IMR-90 (cell line): ENCODE data around the gene CCDC40. TPM values are rescaled to one million over a fixed set of nuclear protein-coding genes. Genes with fewer than 3 reads are reported as not detected.

ENCODE experiments used
- ATAC-seq: fragments of 200-7000 bp; cut with Tn5 transposase; 2 replicates; pipeline ENCODE4 v1.9.1; 2020; ENCODE audit warnings: low read depth, mild to moderate bottlenecking, moderate library complexity
- BruUV-seq: library from RNA; stranded (reverse); fragments of 400-500 nt; replicated peaks from 2 replicates; lab custom pipeline; 2021; lab: Mats Ljungman, UMichigan
- CTCF ChIA-PET: fragments of 300-600 bp; formaldehyde crosslinking; extraction: SDS; loops from one replicate; lab custom pipeline; 2021; ENCODE audit warnings: antibody characterized with exemption; lab: Yijun Ruan, JAX
- POLR2A ChIA-PET: fragments of 300-600 bp; sonication (Branson Sonifier 250); formaldehyde crosslinking; loops from one replicate; lab custom pipeline; 2022; ENCODE audit warnings: antibody characterized with exemption; ENCODE audit not compliant: unreplicated experiment; lab: Charles Lee
- DNase-seq: peaks from one replicate; pipeline ENCODE4 v3.0.0; 2013
- H2AFZ ChIP-seq: replicated peaks from 2 replicates; pipeline ENCODE3; 2013; ENCODE audit warnings: low read length, mild to moderate bottlenecking; ENCODE audit not compliant: poor library complexity
- H2AK5ac ChIP-seq: 2 replicates; pipeline ENCODE4 v1.6.1; 2013; ENCODE audit warnings: low read depth, low read length, inconsistent platforms
- H2AK9ac ChIP-seq: replicated peaks from 2 replicates; pipeline ENCODE3; 2013; ENCODE audit warnings: mild to moderate bottlenecking, low read depth, low read length, moderate library complexity; ENCODE audit not compliant: poor library complexity
- H2BK120ac ChIP-seq: 2 replicates; pipeline ENCODE4 v1.6.1; 2013; ENCODE audit warnings: low read depth, low read length, inconsistent platforms
- H2BK15ac ChIP-seq: 3 replicates; pipeline ENCODE4 v1.6.1; 2013; ENCODE audit warnings: low read depth, low read length, inconsistent platforms
- H2BK20ac ChIP-seq: 2 replicates; pipeline ENCODE4 v1.6.1; 2013; ENCODE audit warnings: low read depth, mild to moderate bottlenecking, inconsistent platforms, low read length, moderate library complexity
- H2BK5ac ChIP-seq: 2 replicates; pipeline ENCODE4 v1.6.1; 2013; ENCODE audit warnings: mild to moderate bottlenecking, low read depth, low read length, inconsistent platforms; ENCODE audit not compliant: poor library complexity, severe bottlenecking
- H3K14ac ChIP-seq: replicated peaks from 2 replicates; pipeline ENCODE4 v1.6.1; 2013; ENCODE audit warnings: low read depth, low read length, inconsistent platforms
- H3K18ac ChIP-seq: 2 replicates; pipeline ENCODE4 v1.6.1; 2013; ENCODE audit warnings: low read depth, low read length, control low read depth
- H3K23ac ChIP-seq: 2 replicates; pipeline ENCODE4 v1.6.1; 2013; ENCODE audit warnings: low read depth, low read length, inconsistent platforms
- H3K27ac ChIP-seq: 2 replicates; pipeline ENCODE4 v1.5.1; 2013; ENCODE audit warnings: mild to moderate bottlenecking, control low read depth, low read length; ENCODE audit not compliant: insufficient read depth
- H3K27me3 ChIP-seq: 2 replicates; pipeline ENCODE4 v1.6.1; 2013; ENCODE audit warnings: low read length; ENCODE audit not compliant: control insufficient read depth, insufficient read depth
- H3K36me3 ChIP-seq: 2 replicates; pipeline ENCODE4 v1.6.1; 2013; ENCODE audit warnings: low read length, mixed read lengths; ENCODE audit not compliant: control insufficient read depth, insufficient read depth
- H3K4ac ChIP-seq: 2 replicates; pipeline ENCODE4 v1.6.1; 2013; ENCODE audit warnings: low read depth, low read length, inconsistent platforms
- H3K4me1 ChIP-seq: 2 replicates; pipeline ENCODE4 v1.6.1; 2013; ENCODE audit warnings: low read length, mixed read lengths; ENCODE audit not compliant: control insufficient read depth, insufficient read depth
- H3K4me2 ChIP-seq: 2 replicates; pipeline ENCODE4 v1.6.1; 2013; ENCODE audit warnings: low read depth, mild to moderate bottlenecking, control low read depth, low read length, moderate library complexity
- H3K4me3 ChIP-seq: 2 replicates; pipeline ENCODE4 v1.5.1; 2013; ENCODE audit warnings: low read depth, mild to moderate bottlenecking, control low read depth, low read length, moderate library complexity; ENCODE audit not compliant: insufficient read depth
- H3K56ac ChIP-seq: 2 replicates; pipeline ENCODE4 v1.6.1; 2013; ENCODE audit warnings: low read length, inconsistent platforms; ENCODE audit not compliant: insufficient read depth; ENCODE audit errors: extremely low read depth
- H3K79me1 ChIP-seq, 2 experiments: 2 replicates each; pipeline ENCODE4 v1.6.1; 2013; ENCODE audit warnings: low read length in 2 of 2, inconsistent platforms in 1 of 2, low read depth in 1 of 2
- H3K9ac ChIP-seq: 2 replicates; pipeline ENCODE4 v1.6.1; 2013; ENCODE audit warnings: low read depth, low read length, control low read depth
- H3K9me1 ChIP-seq: 2 replicates; pipeline ENCODE4 v1.6.1; 2013; ENCODE audit warnings: low read length, inconsistent platforms; ENCODE audit not compliant: insufficient read depth
- H3K9me3 ChIP-seq: 2 replicates; pipeline ENCODE4 v1.6.1; 2013; ENCODE audit warnings: low read length; ENCODE audit not compliant: control insufficient read depth, insufficient read depth
- H4K20me1 ChIP-seq: 2 replicates; pipeline ENCODE4 v1.6.1; 2013; ENCODE audit warnings: low read length, inconsistent platforms; ENCODE audit not compliant: insufficient read depth
- H4K5ac ChIP-seq: 2 replicates; pipeline ENCODE4 v1.6.1; 2013; ENCODE audit warnings: mild to moderate bottlenecking, low read depth, low read length, control low read depth
- H4K8ac ChIP-seq, 2 experiments: 2 replicates each; pipeline ENCODE4 v1.6.1; 2013; ENCODE audit warnings: low read depth in 2 of 2, low read length in 2 of 2, control low read depth in 1 of 2, inconsistent platforms in 1 of 2
- H4K91ac ChIP-seq: 2 replicates; pipeline ENCODE4 v1.6.1; 2013; ENCODE audit warnings: low read depth, low read length, inconsistent platforms; ENCODE audit not compliant: insufficient read depth
- BHLHE40 ChIP-seq: fragments of 150-350 bp; IDR thresholded peaks from 2 replicates; pipeline ENCODE4 v1.6.1; 2016; ENCODE audit warnings: mild to moderate bottlenecking, low read depth, low read length
- CEBPB ChIP-seq: IDR thresholded peaks from 2 replicates; pipeline ENCODE4 v1.6.1; 2012; ENCODE audit warnings: low read depth, low read length, improper control_type of control experiment
- CHD1 ChIP-seq: IDR thresholded peaks from 2 replicates; pipeline ENCODE4 v1.6.1; 2012; ENCODE audit warnings: low read depth, low read length, improper control_type of control experiment
- CTCF ChIP-seq: conservative IDR thresholded peaks from 2 replicates; pipeline ENCODE4 v1.5.1; 2012; ENCODE audit warnings: mild to moderate bottlenecking, low read depth, low read length, improper control_type of control experiment
- ELK1 ChIP-seq: fragments of 150-350 bp; IDR thresholded peaks from 2 replicates; pipeline ENCODE4 v1.6.1; 2016; ENCODE audit warnings: low read depth, mild to moderate bottlenecking, low read length, moderate library complexity, borderline replicate concordance
- MXI1 ChIP-seq: IDR thresholded peaks from 2 replicates; pipeline ENCODE4 v1.6.1; 2012; ENCODE audit warnings: low read depth, mild to moderate bottlenecking, low read length, moderate library complexity, borderline replicate concordance
- NFE2L2 ChIP-seq: fragments of 150-350 bp; IDR thresholded peaks from 2 replicates; pipeline ENCODE4 v1.6.1; 2016; ENCODE audit warnings: low read depth, mild to moderate bottlenecking, low read length
- RAD21 ChIP-seq: IDR thresholded peaks from 2 replicates; pipeline ENCODE4 v1.6.1; 2012; ENCODE audit warnings: low read length, improper control_type of control experiment
- RCOR1 ChIP-seq: IDR thresholded peaks from 2 replicates; pipeline ENCODE4 v1.6.1; 2012; ENCODE audit warnings: mild to moderate bottlenecking, low read length, improper control_type of control experiment; ENCODE audit not compliant: insufficient replicate concordance
- RFX5 ChIP-seq: IDR thresholded peaks from 2 replicates; pipeline ENCODE4 v1.8.0; 2012; ENCODE audit warnings: low read depth, mild to moderate bottlenecking, low read length, moderate library complexity
- SMC3 ChIP-seq: fragments of 150-350 bp; IDR thresholded peaks from 2 replicates; pipeline ENCODE4 v1.6.1; 2016; ENCODE audit warnings: low read depth, mild to moderate bottlenecking, antibody characterized with exemption, low read length, moderate library complexity
- WGBS, 2 experiments: methylation state at CpG; one replicate each; pipeline versions ENCODE4 v1.1.5 to v1.1.7; 2013; ENCODE audit warnings: missing lambda C conversion rate in 2 of 2; ENCODE audit not compliant: insufficient read length in 1 of 2; ENCODE audit errors: extremely low coverage in 2 of 2; 5-methylcytosine and 5-hydroxymethylcytosine counted together
- dilution Hi-C: fragments of 300-500 bp; cut with HindIII; formaldehyde crosslinking; loops from one replicate; pipeline ENCODE4 v1.14.3; 2018; ENCODE audit warnings: low sequenced_read_pairs; ENCODE audit not compliant: unreplicated experiment
- in situ Hi-C: fragments of 300-500 bp; cut with MboI; formaldehyde crosslinking; loops from 3 replicates; pipeline ENCODE4 v1.14.3; 2019; ENCODE audit warnings: low sequenced_read_pairs, inconsistent platforms, mixed read lengths
- intact Hi-C: fragments of 100-400 bp; cut with micrococcal nuclease; formaldehyde crosslinking; loops from 2 replicates; pipeline ENCODE4 v1.10.0; 2022
- polyA plus RNA-seq, 3 experiments: library from polyadenylated mRNA; depleted of rRNA; stranded (reverse); fragments of >200 nt; gene quantifications; 2 replicates each; pipeline ENCODE4 v1.2.3, GENCODE V29; 2012; ENCODE audit warnings: low replicate concordance in 1 of 3
- total RNA-seq: library from RNA; depleted of rRNA; stranded (reverse); fragments of >200 nt; gene quantifications from 2 replicates; pipeline ENCODE4 v1.2.3, GENCODE V29; 2012

Gene CCDC40
- total and polyA plus RNA-seq, 2 of the 4 experiments (the other 2 are of a cell fraction), result 0.90 to 4.7 TPM

- TF ChIP-seq NFE2L2, result no peak
Measured at GRCh38 chr17:80124351-80124981, 88.0 kb downstream of the CCDC40 start (continued).

- H2BK20ac ChIP-seq, result no peak overlapping the region
- H3K79me1 ChIP-seq, result no peaks in the 10 kb centered on the region
- no peak overlapping the region for H3K4ac ChIP-seq
- no peak overlapping the region for H3K9ac ChIP-seq
- H3K36me3 ChIP-seq, result no peaks in the 10 kb centered on the region
- H2BK5ac ChIP-seq, result no peak overlapping the region
- no peak overlapping the region for H4K5ac ChIP-seq
- no peaks in the 10 kb centered on the region for H3K9me1 ChIP-seq
- dilution Hi-C loops (no loop called here), in situ Hi-C loops (no loop called here), intact Hi-C loops (no loop called here)
- ATAC-seq (peak; percentile 85), DNase-seq (peak; percentile 72)
- no peak overlapping the region for H2AFZ ChIP-seq
- H2BK120ac ChIP-seq, result no peak overlapping the region
- POLR2A ChIA-PET, result no interaction called here
- no peak overlapping the region for H3K56ac ChIP-seq
- no peak overlapping the region for H3K4me2 ChIP-seq
- no TSS peak for BruUV-seq
- H3K14ac ChIP-seq, result no peak overlapping the region
- H3K27me3 ChIP-seq, result 0 out of 2 replicates have a peak, but pooled peaks cover 2% of the 10 kb centered on the region
- no peaks in the 10 kb centered on the region for H3K9me3 ChIP-seq
- no peak overlapping the region for H2AK9ac ChIP-seq
- H3K27ac ChIP-seq, result no peak overlapping the region
- no peak overlapping the region for H4K8ac ChIP-seq
- 40% methylated on average over 3 of the region's 14 CpGs; no CpG with 5 or more reads in 1 of the 2 experiments for WGBS, 2 experiments
- CTCF ChIA-PET, result no interaction called here
- H3K23ac ChIP-seq, result no peak overlapping the region
- no peak overlapping the region for H2AK5ac ChIP-seq
- no peak overlapping the region for H2BK15ac ChIP-seq
- H4K91ac ChIP-seq, result no peak overlapping the region
- H4K20me1 ChIP-seq, result no peaks in the 10 kb centered on the region
- H3K4me3 ChIP-seq, result no peak overlapping the region
- peaks cover 6% of the 10 kb centered on the region for H3K4me1 ChIP-seq
- H3K18ac ChIP-seq, result no peak overlapping the region
- no peak for TF ChIP-seq BHLHE40
- no peak for TF ChIP-seq CHD1
- TF ChIP-seq CEBPB, result no peak
- TF ChIP-seq ELK1, result no peak
- no peak for TF ChIP-seq MXI1
- no peak for TF ChIP-seq RFX5
- no peak for TF ChIP-seq SMC3
- TF ChIP-seq NFE2L2, result no peak
- TF ChIP-seq CTCF, result no peak
- no peak for TF ChIP-seq RCOR1
- TF ChIP-seq RAD21, result no peak
Measured at GRCh38 chr17:80125656-80126448, 89.4 kb downstream of the CCDC40 start.
